HFFc6 (cell line): ENCODE results near the gene MATCAP1. TPM values are rescaled to one million over a fixed set of nuclear protein-coding genes. Genes with fewer than 3 reads are reported as not detected.
A peak's percentile ranks its signal among the peaks of the same experiment; 100 is the strongest.

Experiments used
- DNase-seq: peaks from one replicate; pipeline ENCODE4 v3.0.0-alpha.2; 2018
- H3K27ac Mint-ChIP-seq: 2 replicates; pipeline ENCODE4 v1.8.0; 2020; ENCODE audit warnings: mild to moderate bottlenecking, mixed read lengths
- H3K27me3 Mint-ChIP-seq: 2 replicates; pipeline ENCODE4 v1.8.0; 2021; ENCODE audit warnings: mild to moderate bottlenecking, moderate library complexity, mixed read lengths; ENCODE audit not compliant: insufficient read depth
- H3K36me3 Mint-ChIP-seq: 2 replicates; pipeline ENCODE4 v1.8.0; 2021; ENCODE audit warnings: low read depth, mixed read lengths
- H3K4me1 Mint-ChIP-seq: 2 replicates; pipeline ENCODE4 v1.8.0; 2020; ENCODE audit warnings: low read depth, mixed read lengths
- H3K4me3 Mint-ChIP-seq: 2 replicates; pipeline ENCODE4 v1.8.0; 2020; ENCODE audit warnings: mild to moderate bottlenecking, moderate library complexity, mixed read lengths
- H3K9me3 Mint-ChIP-seq: 2 replicates; pipeline ENCODE4 v1.8.0; 2020; ENCODE audit warnings: mild to moderate bottlenecking, mixed read lengths
- CTCF ChIP-seq: fragments of 200-600 bp; sonication (generic); IDR thresholded peaks from 2 replicates; pipeline ENCODE4 v1.5.0; 2021; ENCODE audit warnings: antibody characterized with exemption, mild to moderate bottlenecking
- total RNA-seq, 6 experiments: library from RNA; stranded (reverse); fragmentation: NEBNext Ultra II Directional; extraction: Animal tissue kit (Norgen Biotek cat#: 25700); gene quantifications; 2 replicates in 1 of 6; 3 replicates in 5 of 6; pipeline ENCODE4 v1.2.3, GENCODE V29; 2021

MATCAP1 gene
- total RNA-seq, 6 experiments from 2014 or later = 9.6 to 13.8 (median 11.6) TPM

- peak; percentile 99 for TF ChIP-seq CTCF
- Mint-ChIP-seq H3K4me1 (peaks cover 20% of the 10 kb centered on the region), H3K9me3 (no peaks in the 10 kb centered on the region), H3K36me3 (no peaks in the 10 kb centered on the region), H3K4me3 (no peak overlapping the region), H3K27ac (no peak overlapping the region), H3K27me3 (peaks cover 12% of the 10 kb centered on the region)
- peak; percentile 56 for DNase-seq
Measured at GRCh38 chr16:67155295-67156142, 28.2 kb downstream of the MATCAP1 start.

- Mint-ChIP-seq H3K36me3 (no peaks in the 10 kb centered on the region), H3K27me3 (peaks cover 10% of the 10 kb centered on the region), H3K4me1 (peaks cover 20% of the 10 kb centered on the region), H3K27ac (no peak overlapping the region), H3K4me3 (no peak overlapping the region), H3K9me3 (no peaks in the 10 kb centered on the region)
- DNase-seq = no peak
- TF ChIP-seq CTCF = no peak
Measured at GRCh38 chr16:67154578-67155294, 29.0 kb downstream of the MATCAP1 start.

GRCh38 chr16:67151431-67152097 lies 32.2 kb downstream of the MATCAP1 start:
- peak; percentile 11; the same call in 1 of the 2 replicates for TF ChIP-seq CTCF
- no peak for DNase-seq
- H3K27ac Mint-ChIP-seq = peak overlapping the region; percentile 86
- peaks cover 11% of the 10 kb centered on the region for H3K27me3 Mint-ChIP-seq
- H3K4me3 Mint-ChIP-seq = peak overlapping the region; percentile 85
- no peaks in the 10 kb centered on the region for H3K9me3 Mint-ChIP-seq
- peaks cover 8% of the 10 kb centered on the region for H3K36me3 Mint-ChIP-seq
- H3K4me1 Mint-ChIP-seq = peaks cover 23% of the 10 kb centered on the region

GRCh38 chr16:67150833-67151396 lies 32.8 kb downstream of the MATCAP1 start, which contains the start of gene B3GNT9:
Gene B3GNT9, minus strand, starts transcription at chr16:67150998. Its CDS starts 513 bp downstream, at chr16:67150485.
- peaks cover 23% of the 10 kb centered on the region for H3K4me1 Mint-ChIP-seq
- peak; percentile 65 for DNase-seq
- H3K4me3 Mint-ChIP-seq = peak within 1 kb of the TSS; percentile 85
- peaks cover 8% of the 10 kb centered on the region for H3K36me3 Mint-ChIP-seq
- TF ChIP-seq CTCF = no peak
- H3K27ac Mint-ChIP-seq = peak within 1 kb of the TSS; percentile 86
- H3K9me3 Mint-ChIP-seq = no peaks in the 10 kb centered on the region
- H3K27me3 Mint-ChIP-seq = peaks cover 5% of the 10 kb centered on the region
